A673 (cell line): Measurements from ENCODE around the gene MCM10. TPM values are rescaled to one million over a fixed set of nuclear protein-coding genes. Genes with fewer than 3 reads are reported as not detected.

Experiments used
- BruUV-seq: library from RNA; stranded (reverse); fragments of 400-500 nt; replicated peaks from 2 replicates; lab custom pipeline; 2021; lab: Mats Ljungman, UMichigan
- CTCF ChIA-PET: fragments of 300-600 bp; sonication (Branson Sonifier 250); formaldehyde crosslinking; loops from one replicate; lab custom pipeline; 2022; ENCODE audit warnings: antibody characterized with exemption; lab: Charles Lee
- POLR2A ChIA-PET: fragments of 300-600 bp; sonication (Branson Sonifier 250); formaldehyde crosslinking; loops from one replicate; lab custom pipeline; 2022; ENCODE audit warnings: antibody characterized with exemption; ENCODE audit not compliant: low non-redundant PET; lab: Charles Lee
- DNase-seq: peaks from one replicate; pipeline ENCODE4 v3.0.0-alpha.2; 2015; ENCODE audit warnings: low spot score
- H3K27ac ChIP-seq: fragments of 200-600 bp; sonication (generic); 2 replicates; pipeline ENCODE4 v1.5.1; 2016; ENCODE audit warnings: mixed run types, low read depth, mild to moderate bottlenecking, mixed read lengths, antibody characterized with exemption, low read length; ENCODE audit not compliant: poor library complexity, severe bottlenecking
- H3K27me3 ChIP-seq: fragments of 200-600 bp; sonication (generic); replicated peaks from 2 replicates; pipeline ENCODE4 v1.6.1; 2017; ENCODE audit warnings: mixed run types, low read depth, mild to moderate bottlenecking, mixed read lengths, antibody characterized with exemption, low read length; ENCODE audit not compliant: insufficient read depth, poor library complexity
- H3K36me3 ChIP-seq: fragments of 200-600 bp; sonication (generic); 2 replicates; pipeline ENCODE4 v1.6.1; 2016; ENCODE audit warnings: mixed run types, mild to moderate bottlenecking, mixed read lengths, antibody characterized with exemption, low read length; ENCODE audit not compliant: insufficient read depth, poor library complexity, severe bottlenecking
- H3K4me1 ChIP-seq: fragments of 200-600 bp; sonication (generic); 2 replicates; pipeline ENCODE4 v1.6.1; 2017; ENCODE audit warnings: mixed run types, mild to moderate bottlenecking, mixed read lengths, antibody characterized with exemption, low read length; ENCODE audit not compliant: insufficient read depth, poor library complexity, severe bottlenecking
- H3K4me3 ChIP-seq: fragments of 200-600 bp; sonication (generic); 2 replicates; pipeline ENCODE4 v1.5.1; 2016; ENCODE audit warnings: low read depth, mixed run types, mild to moderate bottlenecking, mixed read lengths, low read length; ENCODE audit not compliant: poor library complexity, severe bottlenecking
- H3K9me3 ChIP-seq: fragments of 200-600 bp; sonication (generic); 2 replicates; pipeline ENCODE4 v1.6.1; 2016; ENCODE audit warnings: mixed run types, low read depth, mild to moderate bottlenecking, mixed read lengths, antibody characterized with exemption, low read length; ENCODE audit not compliant: poor library complexity, severe bottlenecking
- EZH2 ChIP-seq: fragments of 200-600 bp; sonication (generic); IDR thresholded peaks from 2 replicates; pipeline ENCODE4 v1.6.1; 2017; ENCODE audit warnings: borderline replicate concordance, low read depth, mild to moderate bottlenecking, mixed read lengths, antibody characterized with exemption, low read length; ENCODE audit not compliant: poor library complexity, severe bottlenecking
- intact Hi-C: fragments of 100-400 bp; cut with micrococcal nuclease; formaldehyde crosslinking; loops from one replicate; pipeline ENCODE4 v1.10.0; 2022; ENCODE audit not compliant: unreplicated experiment
- total RNA-seq: library from RNA; stranded (reverse); gene quantifications from 2 replicates; pipeline ENCODE4 v1.2.3, GENCODE V29; 2021
- TF ChIP-seq, protein P1 (sequence below): fragments of 300-800, 200-600 bp; sonication (generic); conservative IDR thresholded peaks from 2 replicates; pipeline ENCODE4 v1.5.1; 2017; ENCODE audit warnings: low read depth, mild to moderate bottlenecking, antibody characterized with exemption, low read length, moderate library complexity, mixed read lengths

The MCM10 gene
- total RNA-seq, 1 experiment from 2014 or later: 97.5 TPM

GRCh38 chr10:13183625-13184024 lies 22.3 kb downstream of the MCM10 start:
- H3K4me3 ChIP-seq: no peak overlapping the region
- TF ChIP-seq EZH2: no peak
- TF ChIP-seq, protein P1, sequence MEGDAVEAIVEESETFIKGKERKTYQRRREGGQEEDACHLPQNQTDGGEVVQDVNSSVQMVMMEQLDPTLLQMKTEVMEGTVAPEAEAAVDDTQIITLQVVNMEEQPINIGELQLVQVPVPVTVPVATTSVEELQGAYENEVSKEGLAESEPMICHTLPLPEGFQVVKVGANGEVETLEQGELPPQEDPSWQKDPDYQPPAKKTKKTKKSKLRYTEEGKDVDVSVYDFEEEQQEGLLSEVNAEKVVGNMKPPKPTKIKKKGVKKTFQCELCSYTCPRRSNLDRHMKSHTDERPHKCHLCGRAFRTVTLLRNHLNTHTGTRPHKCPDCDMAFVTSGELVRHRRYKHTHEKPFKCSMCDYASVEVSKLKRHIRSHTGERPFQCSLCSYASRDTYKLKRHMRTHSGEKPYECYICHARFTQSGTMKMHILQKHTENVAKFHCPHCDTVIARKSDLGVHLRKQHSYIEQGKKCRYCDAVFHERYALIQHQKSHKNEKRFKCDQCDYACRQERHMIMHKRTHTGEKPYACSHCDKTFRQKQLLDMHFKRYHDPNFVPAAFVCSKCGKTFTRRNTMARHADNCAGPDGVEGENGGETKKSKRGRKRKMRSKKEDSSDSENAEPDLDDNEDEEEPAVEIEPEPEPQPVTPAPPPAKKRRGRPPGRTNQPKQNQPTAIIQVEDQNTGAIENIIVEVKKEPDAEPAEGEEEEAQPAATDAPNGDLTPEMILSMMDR: no peak
- DNase-seq: no peak
- no peaks in the 10 kb centered on the region for H3K27me3 ChIP-seq
- CTCF ChIA-PET: no interaction called here
- no TSS peak for BruUV-seq
- H3K4me1 ChIP-seq: no peaks in the 10 kb centered on the region
- H3K9me3 ChIP-seq: no peaks in the 10 kb centered on the region
- POLR2A ChIA-PET: no interaction called here
- no peak overlapping the region for H3K27ac ChIP-seq
- H3K36me3 ChIP-seq: peaks cover 96% of the 10 kb centered on the region
- intact Hi-C loops: no loop called here

DNA sequence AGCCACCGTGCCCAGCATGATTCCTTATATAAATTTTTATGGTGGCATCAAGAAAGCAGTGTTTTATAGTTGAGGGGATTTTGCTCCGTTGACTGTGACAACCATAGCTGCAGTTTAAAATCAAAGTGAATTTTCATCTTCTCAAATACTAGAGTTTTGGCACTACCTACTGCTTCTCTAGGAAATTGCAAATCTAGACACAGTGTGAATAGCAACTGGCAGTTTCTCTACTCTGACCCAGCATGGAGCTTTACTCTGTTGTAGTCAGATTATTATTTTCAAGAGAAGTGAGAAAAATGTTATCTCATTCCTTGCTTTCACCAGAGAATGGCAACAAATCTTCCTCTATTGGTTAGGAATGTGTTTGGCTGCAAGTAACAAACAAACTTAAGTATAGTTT lies 22.9 kb downstream of the MCM10 start:
- no peak for DNase-seq
- intact Hi-C loops: no loop called here
- Histone ChIP-seq H3K36me3 (peaks cover 94% of the 10 kb centered on the region), H3K9me3 (no peaks in the 10 kb centered on the region), H3K27ac (no peak overlapping the region), H3K4me3 (no peak overlapping the region), H3K4me1 (no peaks in the 10 kb centered on the region), H3K27me3 (no peaks in the 10 kb centered on the region)
- CTCF ChIA-PET: no interaction called here
- no TSS peak for BruUV-seq
- TF ChIP-seq, protein P1: no peak
- no peak for TF ChIP-seq EZH2
- POLR2A ChIA-PET: no interaction called here

DNA sequence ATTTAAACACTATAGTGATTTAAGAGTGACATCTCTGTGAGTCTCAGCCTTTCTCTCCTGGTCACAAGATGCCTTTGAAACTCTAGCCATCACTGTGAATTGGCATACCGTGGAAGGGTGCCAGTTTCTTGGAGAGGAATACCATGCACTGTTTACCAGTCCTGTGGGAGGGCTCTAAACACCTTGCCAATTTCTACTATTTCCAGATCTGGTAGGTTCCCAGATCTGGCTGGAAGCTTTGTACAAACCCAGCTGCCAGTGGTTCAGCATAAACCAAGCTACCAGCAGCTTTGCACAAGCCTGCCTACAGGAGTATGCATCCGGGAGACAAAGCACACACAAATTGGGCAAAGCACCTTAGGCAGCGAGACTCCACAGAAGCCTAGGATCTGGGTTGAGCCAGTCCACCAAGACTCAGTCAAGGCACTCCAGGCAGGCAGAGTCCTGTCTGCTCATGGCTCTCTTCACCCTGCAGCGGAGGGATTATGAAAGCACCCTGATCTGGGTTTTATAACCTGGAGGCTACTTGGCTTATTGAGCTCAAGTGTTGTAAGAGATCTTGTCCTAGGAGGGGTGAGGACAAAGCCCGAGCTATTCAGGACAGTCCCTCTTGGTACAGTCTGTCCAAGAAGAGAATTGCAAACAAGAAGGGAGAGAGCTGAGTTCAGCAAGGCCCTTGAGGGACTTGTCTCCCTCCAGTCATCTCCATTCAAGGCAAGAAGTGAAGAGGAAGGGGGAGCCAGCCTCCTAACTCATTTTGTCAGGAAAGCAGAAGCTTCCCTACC lies 23.6 kb downstream of the MCM10 start:
- Histone ChIP-seq H3K9me3 (no peaks in the 10 kb centered on the region), H3K36me3 (peaks cover 89% of the 10 kb centered on the region), H3K4me1 (no peaks in the 10 kb centered on the region), H3K27me3 (no peaks in the 10 kb centered on the region), H3K27ac (no peak overlapping the region), H3K4me3 (no peak overlapping the region)
- no TSS peak for BruUV-seq
- POLR2A ChIA-PET: no interaction called here
- CTCF ChIA-PET: no interaction called here
- TF ChIP-seq EZH2: no peak
- intact Hi-C loops: no loop called here
- no peak for DNase-seq
